ENCODE measurements around the gene RNF224.

RNF224 gene

GRCh38 chr9:137263506-137263905 lies 36.2 kb downstream of the RNF224 start:
- H3K4me1 Mint-ChIP-seq (ENCODE audit: low read depth): peaks cover 35% of the 10 kb centered on the region
- no peaks in the 10 kb centered on the region for H3K9me3 Mint-ChIP-seq
- peaks cover 89% of the 10 kb centered on the region for H3K36me3 Mint-ChIP-seq (ENCODE audit: low read depth)
- H3K27me3 Mint-ChIP-seq: no peaks in the 10 kb centered on the region
- no peak overlapping the region for H3K4me3 Mint-ChIP-seq
- intact Hi-C loops (cut with micrococcal nuclease): no loop called here
- H3K27ac Mint-ChIP-seq: no peak overlapping the region

DNA sequence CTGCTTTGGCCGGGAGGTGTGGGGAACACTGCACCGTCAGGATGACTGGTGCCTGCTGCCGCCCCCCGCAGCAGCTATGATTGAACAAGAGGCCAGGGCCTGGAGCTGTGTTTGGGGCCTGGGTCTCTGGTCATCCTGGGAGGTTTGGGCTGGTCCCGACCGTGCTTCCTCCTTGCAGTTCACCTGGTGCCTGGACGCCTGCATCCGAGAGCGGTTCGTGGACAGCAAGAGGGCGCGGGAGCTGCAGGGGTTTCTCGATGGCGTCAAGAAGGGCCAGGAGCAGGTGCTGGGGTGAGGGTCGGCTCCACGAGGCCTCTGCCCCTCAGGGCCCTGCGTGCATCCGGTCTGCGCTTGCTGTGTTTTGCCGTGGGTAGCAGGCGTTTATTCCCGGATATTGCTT lies 36.8 kb downstream of the RNF224 start:
- Mint-ChIP-seq H3K36me3 (ENCODE audit: low read depth) (peaks cover 89% of the 10 kb centered on the region), H3K27ac (no peak overlapping the region), H3K9me3 (no peaks in the 10 kb centered on the region)

GRCh38 chr9:137265496-137266161 lies 38.3 kb downstream of the RNF224 start:
- intact Hi-C loops (cut with micrococcal nuclease): no loop called here
- Mint-ChIP-seq H3K4me3 (no peak overlapping the region), H3K4me1 (ENCODE audit: low read depth) (peaks cover 32% of the 10 kb centered on the region), H3K27ac (no peak overlapping the region), H3K27me3 (no peaks in the 10 kb centered on the region), H3K36me3 (ENCODE audit: low read depth) (peaks cover 94% of the 10 kb centered on the region), H3K9me3 (no peaks in the 10 kb centered on the region)

More for the DNA sequence above, 36.8 kb downstream of the RNF224 start:
- H3K4me1 Mint-ChIP-seq (ENCODE audit: low read depth): peaks cover 35% of the 10 kb centered on the region
- H3K4me3 Mint-ChIP-seq: no peak overlapping the region
- H3K27me3 Mint-ChIP-seq: no peaks in the 10 kb centered on the region
- intact Hi-C loops (cut with micrococcal nuclease): no loop called here

DNA sequence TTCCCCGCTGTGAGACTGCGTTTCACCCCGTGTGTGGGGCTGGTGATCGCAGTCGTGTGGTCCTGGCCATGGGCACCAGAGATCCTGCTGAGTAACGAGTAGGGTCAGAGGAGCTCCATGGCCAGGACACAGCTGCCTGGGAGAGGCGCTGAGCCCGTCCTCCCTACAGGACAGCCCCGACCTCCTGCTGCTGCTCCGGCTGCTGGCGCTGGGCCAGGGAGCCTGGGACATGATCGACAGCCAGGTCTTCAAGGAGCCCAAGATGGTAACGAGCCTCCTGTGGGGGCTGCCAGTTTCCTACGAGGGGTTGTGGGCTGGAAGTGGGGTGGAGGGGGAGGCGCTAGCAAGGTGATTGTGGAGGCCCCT lies 38.8 kb downstream of the RNF224 start:
- Mint-ChIP-seq H3K36me3 (ENCODE audit: low read depth) (peaks cover 95% of the 10 kb centered on the region), H3K4me1 (ENCODE audit: low read depth) (peaks cover 33% of the 10 kb centered on the region), H3K27ac (no peak overlapping the region), H3K9me3 (no peaks in the 10 kb centered on the region), H3K27me3 (no peaks in the 10 kb centered on the region), H3K4me3 (no peak overlapping the region)
- intact Hi-C loops (cut with micrococcal nuclease): no loop called here

DNA sequence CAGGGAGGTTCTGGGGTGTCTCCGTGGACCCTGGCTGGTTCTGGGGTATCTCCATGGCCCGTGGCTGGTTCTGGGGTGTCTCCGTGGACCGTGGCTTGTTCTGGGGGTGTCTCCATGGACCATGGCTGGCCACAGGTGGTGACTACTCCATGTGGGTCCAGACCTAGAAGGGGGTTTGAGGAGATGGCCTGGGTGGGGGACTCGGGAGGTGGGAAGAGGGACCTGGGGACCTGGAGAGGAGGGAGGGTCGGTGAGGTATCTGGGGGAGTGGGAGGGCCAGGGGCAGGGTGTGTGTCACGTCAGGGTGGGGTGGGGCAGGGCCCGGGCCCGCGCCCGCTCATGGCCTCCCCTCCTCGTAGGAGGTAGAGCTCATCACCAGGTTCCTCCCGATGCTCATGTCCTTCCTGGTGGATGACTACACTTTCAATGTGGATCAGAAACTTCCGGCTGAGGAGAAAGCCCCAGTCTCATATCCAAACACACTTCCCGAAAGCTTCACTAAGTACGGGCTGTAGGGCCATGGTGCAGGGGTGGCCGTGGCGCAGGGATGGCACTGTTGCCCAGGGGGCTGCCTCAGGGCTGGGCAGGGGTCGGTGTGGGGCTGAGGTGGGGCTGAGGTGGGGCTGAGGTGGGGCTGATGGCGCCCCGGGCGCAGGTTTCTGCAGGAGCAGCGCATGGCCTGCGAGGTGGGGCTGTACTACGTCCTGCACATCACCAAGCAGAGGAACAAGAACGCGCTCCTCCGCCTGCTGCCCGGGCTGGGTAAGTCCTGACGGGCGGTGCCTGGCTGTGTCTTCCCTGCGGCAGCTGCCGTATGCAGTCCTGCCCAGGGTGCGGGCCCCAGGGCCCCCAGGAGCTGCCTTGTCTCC lies 39.5 kb downstream of the RNF224 start:
- H3K36me3 Mint-ChIP-seq (ENCODE audit: low read depth): peaks cover 95% of the 10 kb centered on the region
- peaks cover 32% of the 10 kb centered on the region for H3K4me1 Mint-ChIP-seq (ENCODE audit: low read depth)
- no peaks in the 10 kb centered on the region for H3K9me3 Mint-ChIP-seq
- H3K27ac Mint-ChIP-seq: no peak overlapping the region
- intact Hi-C loops (cut with micrococcal nuclease): no loop called here
- H3K4me3 Mint-ChIP-seq: no peak overlapping the region
- H3K27me3 Mint-ChIP-seq: no peaks in the 10 kb centered on the region

- Mint-ChIP-seq H3K27ac (peak overlapping the region; percentile 31), H3K27me3 (no peaks in the 10 kb centered on the region), H3K4me3 (no peak overlapping the region), H3K9me3 (no peaks in the 10 kb centered on the region), H3K4me1 (ENCODE audit: low read depth) (peaks cover 30% of the 10 kb centered on the region), H3K36me3 (ENCODE audit: low read depth) (peaks cover 97% of the 10 kb centered on the region)
- intact Hi-C loops (cut with micrococcal nuclease): no loop called here
Measured at GRCh38 chr9:137267933-137268355, 40.6 kb downstream of the RNF224 start.

DNA sequence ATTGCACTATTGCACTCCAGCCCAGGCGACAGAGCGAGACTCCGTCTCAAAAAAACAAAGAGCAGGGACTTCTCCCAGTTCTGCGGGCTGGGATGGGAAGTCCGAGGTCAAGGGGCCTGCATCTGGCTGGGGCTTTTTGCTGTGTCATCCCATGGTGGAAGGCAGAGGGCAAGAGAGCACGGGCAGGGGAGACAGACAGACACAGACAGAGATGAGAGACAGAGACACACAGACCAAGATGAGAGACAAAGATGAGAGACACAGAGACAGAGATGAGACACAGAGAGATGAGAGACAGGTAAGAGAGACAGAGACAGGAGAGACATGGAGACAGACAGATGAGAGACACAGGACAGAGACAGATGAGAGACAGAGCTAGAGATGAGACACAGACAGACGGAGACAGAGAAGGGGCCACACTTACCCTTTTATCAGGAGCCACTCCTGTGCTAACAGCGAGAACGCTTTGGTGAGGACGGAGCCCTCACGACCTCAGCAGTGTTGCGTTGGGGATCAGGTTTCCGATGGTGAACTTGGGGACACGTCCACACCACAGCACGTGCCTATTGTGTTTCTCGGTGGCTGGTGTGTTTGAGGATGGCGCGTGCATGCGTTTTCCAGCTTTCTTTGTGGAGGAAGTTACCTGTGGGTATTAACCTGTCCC lies 41.4 kb downstream of the RNF224 start:
- Mint-ChIP-seq H3K4me3 (peak overlapping the region; percentile 7), H3K27ac (peak overlapping the region; percentile 31), H3K36me3 (ENCODE audit: low read depth) (peaks cover 97% of the 10 kb centered on the region), H3K9me3 (no peaks in the 10 kb centered on the region), H3K4me1 (ENCODE audit: low read depth) (peaks cover 35% of the 10 kb centered on the region), H3K27me3 (no peaks in the 10 kb centered on the region)
- intact Hi-C loops (cut with micrococcal nuclease): no loop called here

GRCh38 chr9:137269231-137269772 lies 42.0 kb downstream of the RNF224 start:
- Mint-ChIP-seq H3K9me3 (no peaks in the 10 kb centered on the region), H3K4me3 (no peak overlapping the region), H3K36me3 (ENCODE audit: low read depth) (peaks cover 97% of the 10 kb centered on the region), H3K27ac (no peak overlapping the region), H3K27me3 (no peaks in the 10 kb centered on the region), H3K4me1 (ENCODE audit: low read depth) (peaks cover 41% of the 10 kb centered on the region)
- intact Hi-C loops (cut with micrococcal nuclease): no loop called here

DNA sequence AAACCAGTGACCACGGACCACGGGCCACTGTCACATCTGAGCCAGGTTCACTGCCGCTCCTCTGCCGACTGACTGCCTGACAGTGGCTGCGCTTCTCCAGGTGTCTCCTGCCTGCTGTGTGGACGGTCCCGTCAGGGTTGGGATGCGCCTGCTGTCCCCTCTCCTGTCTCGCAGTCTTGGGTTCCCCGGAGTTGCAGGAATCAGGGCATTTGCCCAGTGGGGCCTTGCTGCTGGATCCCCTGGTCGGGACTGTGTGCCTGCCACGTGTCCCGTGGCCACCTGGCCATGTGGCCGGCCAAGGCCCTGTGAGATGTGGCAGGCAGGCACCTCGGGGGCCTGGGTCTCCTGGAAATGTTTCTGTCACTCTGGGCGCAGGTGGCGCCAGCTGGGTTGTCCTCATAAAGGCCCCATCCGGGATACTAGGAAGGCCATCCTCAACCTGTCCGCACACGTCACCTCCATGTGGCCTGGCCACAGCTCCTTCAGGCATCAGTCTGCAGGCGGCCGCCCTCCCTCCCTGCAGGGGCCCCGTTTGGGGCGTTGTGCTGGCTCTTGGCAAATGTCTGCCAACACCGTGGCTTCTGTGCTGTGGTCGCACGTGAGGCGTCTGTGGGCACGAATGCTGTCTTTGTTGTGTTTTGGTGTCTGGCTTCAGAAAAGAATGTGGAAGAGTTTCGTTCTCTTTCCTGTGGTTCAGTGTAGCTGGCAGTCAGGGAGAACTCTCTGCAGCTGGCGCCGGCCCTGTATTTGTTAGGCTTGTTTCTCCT lies 43.8 kb downstream of the RNF224 start:
- no peaks in the 10 kb centered on the region for H3K27me3 Mint-ChIP-seq
- H3K9me3 Mint-ChIP-seq: no peaks in the 10 kb centered on the region
- no peak overlapping the region for H3K27ac Mint-ChIP-seq
- no peak overlapping the region for H3K4me3 Mint-ChIP-seq
- intact Hi-C loops (cut with micrococcal nuclease): no loop called here
- H3K36me3 Mint-ChIP-seq (ENCODE audit: low read depth): peaks cover 86% of the 10 kb centered on the region
- peaks cover 60% of the 10 kb centered on the region for H3K4me1 Mint-ChIP-seq (ENCODE audit: low read depth)

DNA sequence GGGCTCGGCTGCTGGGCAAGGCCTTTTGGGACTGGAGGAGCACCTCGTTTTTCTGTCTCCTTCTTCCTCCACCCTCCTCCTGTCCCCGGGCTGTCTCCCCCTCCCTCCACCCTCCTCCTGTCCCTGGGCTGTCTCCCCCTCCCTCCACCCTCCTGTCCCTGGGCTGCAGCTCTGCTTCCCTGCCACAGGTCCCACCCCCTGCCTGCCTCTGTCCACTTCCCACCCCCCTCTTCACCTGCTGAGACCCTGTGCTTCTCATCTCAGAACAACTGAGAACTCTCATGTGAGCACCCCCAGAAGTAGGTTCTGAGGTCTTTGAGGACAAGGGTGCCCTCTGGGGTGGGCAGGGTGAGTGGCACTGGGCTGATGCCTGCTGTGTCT lies 44.4 kb downstream of the RNF224 start:
- no peaks in the 10 kb centered on the region for H3K27me3 Mint-ChIP-seq
- no peaks in the 10 kb centered on the region for H3K9me3 Mint-ChIP-seq
- no peak overlapping the region for H3K27ac Mint-ChIP-seq
- peaks cover 59% of the 10 kb centered on the region for H3K4me1 Mint-ChIP-seq (ENCODE audit: low read depth)
- H3K36me3 Mint-ChIP-seq (ENCODE audit: low read depth): peaks cover 80% of the 10 kb centered on the region
- intact Hi-C loops (cut with micrococcal nuclease): no loop called here
- no peak overlapping the region for H3K4me3 Mint-ChIP-seq

DNA sequence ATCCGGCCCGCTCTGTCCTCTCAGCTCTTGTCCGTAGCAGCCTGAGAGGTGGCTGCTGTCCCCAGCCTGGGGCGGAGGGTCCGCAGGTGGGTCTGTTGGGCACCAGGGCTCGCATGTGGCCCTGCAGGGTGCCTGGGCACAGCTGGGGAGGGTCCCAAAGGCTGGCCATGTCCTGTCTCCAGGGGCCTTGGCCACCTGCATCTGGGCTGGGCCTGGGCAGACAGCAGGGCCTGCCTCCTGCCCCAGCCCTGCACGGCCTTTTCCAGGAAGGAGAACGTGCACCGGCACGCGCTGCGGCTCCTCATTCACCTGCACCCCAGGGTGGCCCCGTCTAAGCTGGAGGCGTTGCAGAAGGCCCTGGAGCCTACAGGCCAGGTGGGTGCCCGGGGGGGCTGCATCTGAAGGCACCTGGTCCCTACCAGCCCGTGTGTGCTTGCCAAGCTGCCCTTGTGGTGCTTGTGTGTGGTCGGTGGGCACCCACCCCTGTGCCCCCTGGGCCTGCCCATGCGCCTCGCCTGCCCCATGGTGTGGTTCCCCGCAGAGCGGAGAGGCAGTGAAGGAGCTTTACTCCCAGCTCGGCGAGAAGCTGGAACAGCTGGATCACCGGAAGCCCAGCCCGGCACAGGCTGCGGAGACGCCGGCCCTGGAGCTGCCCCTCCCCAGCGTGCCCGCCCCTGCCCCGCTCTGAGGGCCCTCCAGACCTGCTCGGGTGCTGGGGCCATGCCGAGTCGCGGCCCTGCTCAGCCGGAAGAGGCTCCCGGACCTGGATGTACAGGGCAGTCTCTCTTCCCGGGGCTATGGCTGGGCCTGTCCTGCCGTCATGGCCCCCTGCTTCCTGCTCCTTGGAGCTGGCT lies 45.2 kb downstream of the RNF224 start:
- no peak overlapping the region for H3K4me3 Mint-ChIP-seq
- peaks cover 58% of the 10 kb centered on the region for H3K4me1 Mint-ChIP-seq (ENCODE audit: low read depth)
- peaks cover 72% of the 10 kb centered on the region for H3K36me3 Mint-ChIP-seq (ENCODE audit: low read depth)
- H3K9me3 Mint-ChIP-seq: no peaks in the 10 kb centered on the region
- H3K27ac Mint-ChIP-seq: no peak overlapping the region
- no peaks in the 10 kb centered on the region for H3K27me3 Mint-ChIP-seq
- intact Hi-C loops (cut with micrococcal nuclease): no loop called here

DNA sequence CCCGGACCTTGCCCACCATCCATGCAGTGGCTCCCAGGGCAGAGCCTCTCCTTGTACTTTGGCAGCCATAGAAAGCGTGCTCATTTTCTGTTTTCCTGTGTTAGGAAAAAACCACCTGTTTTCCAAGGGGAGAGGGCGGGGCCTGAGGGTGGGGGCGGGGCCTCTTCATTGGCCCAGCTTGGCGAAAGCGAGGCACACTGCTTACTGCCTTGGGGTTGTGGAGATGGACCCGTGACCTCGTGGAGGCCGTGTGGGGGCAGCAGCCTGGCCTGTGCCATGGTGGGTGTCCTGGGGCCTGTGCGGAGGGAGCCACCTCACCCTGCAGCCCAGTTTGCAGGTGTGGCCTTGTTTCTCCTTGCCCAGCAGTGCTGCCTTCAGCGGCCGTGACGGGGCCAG lies 45.8 kb downstream of the RNF224 start:
- H3K36me3 Mint-ChIP-seq (ENCODE audit: low read depth): peaks cover 72% of the 10 kb centered on the region
- no peak overlapping the region for H3K27ac Mint-ChIP-seq
- intact Hi-C loops (cut with micrococcal nuclease): no loop called here
- H3K4me1 Mint-ChIP-seq (ENCODE audit: low read depth): peaks cover 52% of the 10 kb centered on the region
- no peaks in the 10 kb centered on the region for H3K9me3 Mint-ChIP-seq
- H3K27me3 Mint-ChIP-seq: no peaks in the 10 kb centered on the region
- H3K4me3 Mint-ChIP-seq: no peak overlapping the region

All from dendritic cell treated with granulocyte-macrophage colony-stimulating factor and Interleukin-4, amounts not matched to agents 40 ng/mL and 50 ng/mL, for 4 days (primary cell).